MCF 10A (cell line): ENCODE data around the gene UBE3C. TPM values are rescaled to one million over a fixed set of nuclear protein-coding genes. Genes with fewer than 3 reads are reported as not detected.

Source experiments
- BruUV-seq: library from RNA; stranded (reverse); fragments of 400-500 nt; replicated peaks from 2 replicates; lab custom pipeline; 2021; lab: Mats Ljungman, UMichigan
- CTCF ChIA-PET: fragments of 300-600 bp; sonication (Branson Sonifier 250); formaldehyde crosslinking; extraction: SDS; loops from one replicate; lab custom pipeline; 2021; ENCODE audit warnings: antibody characterized with exemption, inconsistent platforms; lab: Yijun Ruan, JAX
- POLR2A ChIA-PET: fragments of 300-600, 350-650 bp; sonication (Branson Sonifier 250); formaldehyde crosslinking; extraction: SDS; loops from one replicate; lab custom pipeline; 2020; ENCODE audit warnings: antibody characterized with exemption, inconsistent platforms; lab: Yijun Ruan, JAX
- DNase-seq: peaks from one replicate; pipeline ENCODE4 v3.0.0-alpha.2; 2018; ENCODE audit not compliant: unreplicated experiment
- H3K27ac Mint-ChIP-seq: one replicate; pipeline ENCODE4 v1.8.0; 2022; ENCODE audit warnings: mild to moderate bottlenecking, low read depth, mixed read lengths; ENCODE audit not compliant: unreplicated experiment
- H3K27me3 Mint-ChIP-seq: one replicate; pipeline ENCODE4 v1.8.0; 2022; ENCODE audit warnings: mixed read lengths; ENCODE audit not compliant: insufficient read depth, unreplicated experiment
- H3K36me3 Mint-ChIP-seq: one replicate; pipeline ENCODE4 v1.8.0; 2022; ENCODE audit warnings: mild to moderate bottlenecking, moderate library complexity, mixed read lengths; ENCODE audit not compliant: insufficient read depth, unreplicated experiment
- H3K4me1 Mint-ChIP-seq: one replicate; pipeline ENCODE4 v1.8.0; 2022; ENCODE audit warnings: mixed read lengths; ENCODE audit not compliant: insufficient read depth, unreplicated experiment
- H3K4me3 Mint-ChIP-seq: one replicate; pipeline ENCODE4 v1.8.0; 2022; ENCODE audit warnings: mild to moderate bottlenecking, moderate library complexity, mixed read lengths; ENCODE audit not compliant: unreplicated experiment
- H3K9me3 Mint-ChIP-seq: one replicate; pipeline ENCODE4 v1.8.0; 2022; ENCODE audit warnings: mixed read lengths; ENCODE audit not compliant: unreplicated experiment
- CTCF ChIP-seq: fragments of 200-600 bp; IDR thresholded peaks from one replicate; pipeline ENCODE4 v1.8.0; 2022; ENCODE audit warnings: antibody characterized with exemption, mild to moderate bottlenecking; ENCODE audit not compliant: unreplicated experiment
- intact Hi-C: fragments of 100-400 bp; cut with micrococcal nuclease; formaldehyde crosslinking; loops from 2 replicates; pipeline ENCODE4 v1.14.1; 2022
- total RNA-seq: library from RNA; stranded (reverse); gene quantifications from 2 replicates; pipeline ENCODE4 v1.2.3, GENCODE V29; 2022

UBE3C gene
- total RNA-seq, 1 experiment from 2014 or later: 72.8 TPM

GRCh38 chr7:157310676-157311185, 172.0 kb downstream of the UBE3C start:
- no TSS peak for BruUV-seq
- Mint-ChIP-seq H3K36me3 (peaks cover 5% of the 10 kb centered on the region), H3K4me1 (peaks cover 22% of the 10 kb centered on the region), H3K27me3 (no peaks in the 10 kb centered on the region), H3K9me3 (no peaks in the 10 kb centered on the region), H3K27ac (peak overlapping the region; percentile 92), H3K4me3 (peak overlapping the region; percentile 33)
- intact Hi-C loops: no loop called here
- POLR2A ChIA-PET: interaction anchor here (0.7 to 1.4 kb wide), 2 partner anchors 12 to 28 kb away, joined by 3 to 5 read pairs; no protein-coding TSS in a partner anchor
- CTCF ChIA-PET: no interaction called here
- no peak for TF ChIP-seq CTCF
- DNase-seq: peak; percentile 37

- no peak for TF ChIP-seq CTCF
- POLR2A ChIA-PET: interaction anchor here (0.7 kb wide), 1 partner anchor 10 kb away, joined by 3 read pairs; no protein-coding TSS in a partner anchor
- CTCF ChIA-PET: interaction anchor here (0.8 kb wide), 1 partner anchor 26 kb away, joined by 4 read pairs; no protein-coding TSS in a partner anchor
- peaks cover 22% of the 10 kb centered on the region for H3K4me1 Mint-ChIP-seq
- no peak overlapping the region for H3K4me3 Mint-ChIP-seq
- H3K9me3 Mint-ChIP-seq: no peaks in the 10 kb centered on the region
- no peak for DNase-seq
- H3K27ac Mint-ChIP-seq: no peak overlapping the region
- BruUV-seq: no TSS peak
- intact Hi-C loops: no loop called here
- H3K27me3 Mint-ChIP-seq: no peaks in the 10 kb centered on the region
- peaks cover 5% of the 10 kb centered on the region for H3K36me3 Mint-ChIP-seq
Measured at GRCh38 chr7:157312941-157313340, 174.2 kb downstream of the UBE3C start.

DNA sequence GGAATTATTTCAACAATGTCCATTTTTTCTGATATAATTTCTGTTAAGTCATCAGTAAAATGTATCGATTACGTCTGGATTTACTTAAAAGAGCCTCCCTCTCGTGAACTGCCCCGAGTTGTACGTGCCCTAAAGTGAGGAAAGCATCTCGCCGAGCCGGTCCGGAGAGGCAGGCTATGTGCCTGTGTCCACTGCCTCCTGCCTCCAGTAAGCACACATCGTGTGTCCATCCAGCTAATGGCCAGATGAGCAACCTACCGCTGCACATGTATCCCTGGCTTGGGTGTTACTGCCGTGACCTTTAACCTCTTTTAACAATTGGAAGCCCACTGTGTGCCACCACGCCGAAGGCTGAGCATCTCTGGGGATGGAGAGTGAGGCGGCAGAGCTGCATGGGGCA, 174.9 kb downstream of the UBE3C start:
- no peak for DNase-seq
- Mint-ChIP-seq H3K36me3 (peaks cover 5% of the 10 kb centered on the region), H3K9me3 (no peaks in the 10 kb centered on the region), H3K27ac (no peak overlapping the region), H3K4me1 (peaks cover 28% of the 10 kb centered on the region), H3K27me3 (no peaks in the 10 kb centered on the region), H3K4me3 (no peak overlapping the region)
- CTCF ChIA-PET: interaction anchor here (0.6 to 1.0 kb wide), 2 partner anchors 11 to 13 kb away, joined by 3 to 6 read pairs; no protein-coding TSS in a partner anchor
- no peak for TF ChIP-seq CTCF
- POLR2A ChIA-PET: interaction anchor here (0.7 to 1.3 kb wide), 2 partner anchors 11 to 14 kb away, joined by 3 to 4 read pairs; no protein-coding TSS in a partner anchor
- intact Hi-C loops: no loop called here
- BruUV-seq: no TSS peak

GRCh38 chr7:157318015-157318706, 179.4 kb downstream of the UBE3C start:
- DNase-seq: peak; percentile 54
- Mint-ChIP-seq H3K9me3 (no peaks in the 10 kb centered on the region), H3K36me3 (peaks cover 5% of the 10 kb centered on the region), H3K4me1 (peaks cover 6% of the 10 kb centered on the region), H3K27me3 (no peaks in the 10 kb centered on the region), H3K4me3 (no peak overlapping the region), H3K27ac (peak overlapping the region; percentile 91)
- ChIA-PET POLR2A (interaction anchor here (0.7 to 5.0 kb wide), 8 partner anchors 9 to 1492 kb away, joined by 3 to 48 read pairs (median 4); partner anchors contain the start of gene DNAJB6), CTCF (interaction anchor here (0.8 to 1.8 kb wide), 4 partner anchors 11 to 25 kb away, joined by 4 to 6 read pairs (median 4); no protein-coding TSS in a partner anchor)
- intact Hi-C loops: no loop called here
- no TSS peak for BruUV-seq
- TF ChIP-seq CTCF: no peak
